GOT3 (cell line): Measurements from ENCODE around the gene RIOK3.
"Not testable (repeated sequence)": the region's sequence is repeated elsewhere in the genome, so short reads cannot be mapped to it uniquely, and the experiment has no call there.

Source experiments
- DNase-seq: peaks from one replicate; lab custom pipeline; 2025; ENCODE audit warnings: mixed read lengths; lab: John Stamatoyannopoulos, UW

Gene RIOK3

GRCh38 chr18:23452728-23453679, at the start of gene RIOK3:
RIOK3 (plus strand) TSS chr18:23453287; CDS start chr18:23453440, 153 bp downstream.
- peak; percentile 61 for DNase-seq

- no peak for DNase-seq
These were observed 49.8 kb upstream of the RIOK3 start for GRCh38 chr18:23403310-23403709.

- DNase-seq: no peak
These were observed 47.5 kb upstream of the RIOK3 start for GRCh38 chr18:23405636-23406035.

GRCh38 chr18:23406271-23406787, 46.8 kb upstream of the RIOK3 start:
- no peak for DNase-seq

- DNase-seq: no peak
These were observed 40.6 kb upstream of the RIOK3 start for GRCh38 chr18:23412351-23412964.

- no peak for DNase-seq
These were observed 37.6 kb upstream of the RIOK3 start for GRCh38 chr18:23415515-23415914.

- no peak for DNase-seq
These were observed 36.8 kb upstream of the RIOK3 start for GRCh38 chr18:23416298-23416697.

- DNase-seq: no peak
These were observed 31.8 kb upstream of the RIOK3 start for GRCh38 chr18:23421277-23421676.

- no peak for DNase-seq
These were observed 30.2 kb upstream of the RIOK3 start for GRCh38 chr18:23422751-23423418.

GRCh38 chr18:23424616-23425015, 28.5 kb upstream of the RIOK3 start:
- no peak for DNase-seq

GRCh38 chr18:23428821-23429220, 24.3 kb upstream of the RIOK3 start:
- DNase-seq: no peak

GRCh38 chr18:23429538-23429937, 23.5 kb upstream of the RIOK3 start:
- DNase-seq: not testable (repeated sequence)

- DNase-seq: no peak
These were observed 19.7 kb upstream of the RIOK3 start for GRCh38 chr18:23433360-23433759.

GRCh38 chr18:23437357-23438045, 15.6 kb upstream of the RIOK3 start:
- DNase-seq: peak; percentile 2

GRCh38 chr18:23438046-23438377, 15.1 kb upstream of the RIOK3 start:
- no peak for DNase-seq

GRCh38 chr18:23438608-23439366, 14.3 kb upstream of the RIOK3 start:
- no peak for DNase-seq

- no peak for DNase-seq
These were observed 13.0 kb upstream of the RIOK3 start for GRCh38 chr18:23440131-23440530.

GRCh38 chr18:23442958-23443357, 10.1 kb upstream of the RIOK3 start:
- DNase-seq: no peak

- no peak for DNase-seq
These were observed 4.8 kb upstream of the RIOK3 start for GRCh38 chr18:23448291-23448690.

GRCh38 chr18:23450022-23450421, 3.1 kb upstream of the RIOK3 start:
- no peak for DNase-seq

- DNase-seq: no peak
These were observed 2.1 kb upstream of the RIOK3 start for GRCh38 chr18:23451011-23451410.
